B cell (primary cell): ENCODE measurements around the gene CFAP74. TPM values are rescaled to one million over a fixed set of nuclear protein-coding genes. Genes with fewer than 3 reads are reported as not detected.

Experiments used
- ATAC-seq: fragments of 200-7000 bp; cut with Tn5 transposase; one replicate; pipeline ENCODE4 v1.10.0; 2021; ENCODE audit warnings: low read depth, mild to moderate bottlenecking, moderate number of reproducible peaks, moderate library complexity
- CTCF ChIA-PET: fragments of 350-600 bp; sonication (Branson Sonifier 250); formaldehyde crosslinking; loops from one replicate; lab custom pipeline; 2021; ENCODE audit warnings: antibody characterized with exemption, inconsistent platforms; lab: Charles Lee
- POLR2A ChIA-PET: fragments of 350-600 bp; sonication (Branson Sonifier 250); formaldehyde crosslinking; loops from one replicate; lab custom pipeline; 2021; ENCODE audit warnings: antibody characterized with exemption; lab: Charles Lee
- DNase-seq: peaks from one replicate; pipeline ENCODE4 v3.0.0; 2013
- H2AFZ ChIP-seq: 2 replicates; pipeline ENCODE4 v1.6.1; 2012; ENCODE audit warnings: mild to moderate bottlenecking, low read depth, low read length; ENCODE audit not compliant: insufficient read depth, poor library complexity, severe bottlenecking
- H3K27ac ChIP-seq, 2 donors: 1 replicate in 1 of 2; 2 replicates in 1 of 2; pipeline ENCODE4 v1.5.1; 2012 to 2013; ENCODE audit warnings: low read length in 2 of 2, mild to moderate bottlenecking in 2 of 2, moderate library complexity in 1 of 2
- H3K27me3 ChIP-seq, 4 experiments: fragments of 200-600 bp in 1 of 4; sonication (generic) in 1 of 4; replicated peaks in 1 of 4; 1 replicate in 2 of 4; 2 replicates in 2 of 4; pipeline versions ENCODE4 v1.6.1 to v1.7.0; 2013 to 2016; ENCODE audit warnings: low read length in 3 of 4, mild to moderate bottlenecking in 2 of 4, mixed read lengths in 1 of 4, moderate library complexity in 1 of 4; ENCODE audit not compliant: insufficient read depth in 4 of 4, control insufficient read depth in 3 of 4; ENCODE audit errors: control extremely low read depth in 1 of 4
- H3K36me3 ChIP-seq, 2 experiments: replicated peaks in 1 of 2; 1 replicate in 1 of 2; 2 replicates in 1 of 2; pipeline versions ENCODE4 v1.6.1 to v1.7.1; 2013; ENCODE audit warnings: low read length in 1 of 2; ENCODE audit not compliant: insufficient read depth in 2 of 2, control insufficient read depth in 1 of 2; ENCODE audit errors: control extremely low read depth in 1 of 2, extremely low read depth in 1 of 2
- H3K4me1 ChIP-seq, 2 donors: fragments of 200-600 bp in 1 of 2; sonication (generic) in 1 of 2; 1 replicate in 1 of 2; 2 replicates in 1 of 2; pipeline versions ENCODE4 v1.5.1 to v1.6.1; 2013 to 2017; ENCODE audit warnings: low read length in 2 of 2; ENCODE audit not compliant: control insufficient read depth in 2 of 2, insufficient read depth in 2 of 2
- H3K4me2 ChIP-seq: replicated peaks from 2 replicates; pipeline ENCODE3; 2012; ENCODE audit warnings: mild to moderate bottlenecking, low read depth, low read length; ENCODE audit not compliant: poor library complexity, severe bottlenecking
- H3K4me3 ChIP-seq, 5 experiments: fragments of 200-600 bp in 1 of 5; sonication (generic) in 1 of 5; 1 replicate in 3 of 5; 2 replicates in 2 of 5; pipeline versions ENCODE4 v1.5.1 to v1.7.0; 2011 to 2016; ENCODE audit warnings: low read length in 4 of 5, mild to moderate bottlenecking in 4 of 5, low read depth in 2 of 5, control low read depth in 1 of 5, moderate library complexity in 1 of 5; ENCODE audit not compliant: insufficient read depth in 1 of 5; ENCODE audit errors: control extremely low read depth in 1 of 5, extremely low read depth in 1 of 5
- H3K79me2 ChIP-seq: fragments of 200-600 bp; sonication (generic); one replicate; pipeline ENCODE4 v1.6.0; 2016; ENCODE audit warnings: low read length; ENCODE audit not compliant: control insufficient read depth, insufficient read depth
- H3K9ac ChIP-seq: fragments of 200-600 bp; sonication (generic); 2 replicates; pipeline ENCODE4 v1.6.1; 2017; ENCODE audit warnings: mild to moderate bottlenecking, low read length, moderate library complexity
- H3K9me3 ChIP-seq, 3 donors: one replicate each; pipeline versions ENCODE4 v1.6.1 to v1.7.1; 2013; ENCODE audit warnings: low read length in 2 of 3; ENCODE audit not compliant: control insufficient read depth in 2 of 3, insufficient read depth in 1 of 3; ENCODE audit errors: control extremely low read depth in 1 of 3
- H4K20me1 ChIP-seq: 2 replicates; pipeline ENCODE4 v1.6.0; 2012; ENCODE audit warnings: mild to moderate bottlenecking, low read length; ENCODE audit not compliant: insufficient read depth, control insufficient read depth, poor library complexity, severe bottlenecking
- H3K27ac Mint-ChIP-seq: one replicate; pipeline ENCODE4 v1.8.0; 2021; ENCODE audit warnings: mixed read lengths
- H3K27me3 Mint-ChIP-seq: one replicate; pipeline ENCODE4 v1.8.0; 2021; ENCODE audit warnings: mixed read lengths
- H3K4me1 Mint-ChIP-seq: one replicate; pipeline ENCODE4 v1.8.0; 2021; ENCODE audit warnings: mixed read lengths
- H3K4me3 Mint-ChIP-seq: one replicate; pipeline ENCODE4 v1.8.0; 2021; ENCODE audit warnings: mixed read lengths
- H3K9me3 Mint-ChIP-seq: one replicate; pipeline ENCODE4 v1.8.0; 2022; ENCODE audit warnings: mixed read lengths; ENCODE audit not compliant: insufficient read depth
- EZH2 ChIP-seq: IDR thresholded peaks from 2 replicates; pipeline ENCODE4 v1.6.1; 2012; ENCODE audit warnings: borderline replicate concordance, low read depth, mild to moderate bottlenecking, moderate library complexity, low read length; ENCODE audit not compliant: insufficient read depth, poor library complexity, severe bottlenecking
- WGBS: methylation state at CpG from one replicate; pipeline ENCODE4 v1.1.5; 2013; ENCODE audit warnings: missing lambda C conversion rate; ENCODE audit not compliant: insufficient coverage; 5-methylcytosine and 5-hydroxymethylcytosine counted together
- intact Hi-C: fragments of 100-400 bp; cut with micrococcal nuclease; formaldehyde crosslinking; loops from one replicate; pipeline ENCODE4 v1.10.0; 2022
- polyA plus RNA-seq: library from polyadenylated mRNA; depleted of rRNA; stranded (reverse); fragments of >200 nt; gene quantifications from 2 replicates; pipeline ENCODE4 v1.2.3, GENCODE V29; 2012
- total RNA-seq, 2 donors: library from RNA; stranded (reverse); fragments of 120-200 nt in 1 of 2; gene quantifications; 1 replicate in 1 of 2; 2 replicates in 1 of 2; pipeline versions ENCODE4 v1.2.3 to v1.2.4, GENCODE V29; 2013 to 2022
- TF ChIP-seq, protein P1 (sequence below): fragments of 200-600 bp; IDR thresholded peaks from one replicate; pipeline ENCODE4 v1.8.0; 2022; ENCODE audit warnings: antibody characterized with exemption, mild to moderate bottlenecking

The CFAP74 gene
- total and polyA plus RNA-seq, 2 donors (not counting 1 experiment from before 2014, with no cell fraction given) = not detected

DNA sequence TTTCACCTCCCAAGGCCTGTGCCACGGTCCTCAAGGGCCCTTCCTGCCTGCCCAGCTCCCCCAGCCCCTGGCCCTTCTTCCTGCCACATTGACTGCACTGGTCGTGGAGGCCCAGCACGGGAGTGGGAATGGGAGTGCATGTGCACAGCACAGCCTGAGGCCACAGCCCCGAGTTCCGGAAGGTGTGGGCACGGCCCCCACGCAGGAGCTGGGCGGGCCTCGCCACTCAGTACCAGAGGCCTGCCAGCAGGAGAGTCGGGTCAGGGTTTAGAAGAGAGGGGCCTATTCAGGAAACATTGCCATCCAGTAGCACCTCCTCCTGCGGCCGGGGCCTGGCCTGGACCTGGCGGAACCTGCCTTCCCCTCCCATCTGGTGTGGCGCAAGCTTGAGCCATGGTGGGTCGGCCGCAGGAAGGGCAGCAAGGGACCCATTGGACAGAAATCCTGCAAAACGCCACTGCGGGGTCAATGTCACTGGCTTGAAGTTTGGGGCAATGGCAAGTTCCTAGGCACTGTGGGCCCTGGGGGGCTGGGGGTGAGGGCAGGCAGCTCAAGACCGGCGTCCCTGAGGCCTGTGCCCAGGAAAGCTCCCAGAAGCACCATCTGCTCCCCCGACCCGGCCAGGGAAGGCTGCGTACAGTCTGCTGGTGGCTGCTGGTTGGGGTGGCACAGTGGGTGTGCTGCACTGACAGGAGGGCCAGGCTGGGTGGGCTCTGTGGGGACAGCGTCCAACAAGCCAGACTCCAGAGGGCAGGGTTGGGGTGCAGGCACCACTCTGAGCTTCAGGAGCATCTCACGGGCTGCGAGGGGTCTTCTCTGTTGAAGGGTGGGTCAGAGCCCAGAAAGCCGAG is 82.8 kb downstream of the CFAP74 start:
- intact Hi-C loops = no loop called here
- CTCF ChIA-PET = interaction anchor here (0.6 kb wide), 1 partner anchor 11 kb away, joined by 3 read pairs; no protein-coding TSS in a partner anchor
- H3K4me2 ChIP-seq = no peak overlapping the region

More for the DNA sequence above, 82.8 kb downstream of the CFAP74 start:
- no peak overlapping the region for H3K9ac ChIP-seq
- H3K27me3 ChIP-seq = peaks cover 0 to 18% (median 0%) of the 10 kb centered on the region in 4 experiments
- TF ChIP-seq, protein P1, sequence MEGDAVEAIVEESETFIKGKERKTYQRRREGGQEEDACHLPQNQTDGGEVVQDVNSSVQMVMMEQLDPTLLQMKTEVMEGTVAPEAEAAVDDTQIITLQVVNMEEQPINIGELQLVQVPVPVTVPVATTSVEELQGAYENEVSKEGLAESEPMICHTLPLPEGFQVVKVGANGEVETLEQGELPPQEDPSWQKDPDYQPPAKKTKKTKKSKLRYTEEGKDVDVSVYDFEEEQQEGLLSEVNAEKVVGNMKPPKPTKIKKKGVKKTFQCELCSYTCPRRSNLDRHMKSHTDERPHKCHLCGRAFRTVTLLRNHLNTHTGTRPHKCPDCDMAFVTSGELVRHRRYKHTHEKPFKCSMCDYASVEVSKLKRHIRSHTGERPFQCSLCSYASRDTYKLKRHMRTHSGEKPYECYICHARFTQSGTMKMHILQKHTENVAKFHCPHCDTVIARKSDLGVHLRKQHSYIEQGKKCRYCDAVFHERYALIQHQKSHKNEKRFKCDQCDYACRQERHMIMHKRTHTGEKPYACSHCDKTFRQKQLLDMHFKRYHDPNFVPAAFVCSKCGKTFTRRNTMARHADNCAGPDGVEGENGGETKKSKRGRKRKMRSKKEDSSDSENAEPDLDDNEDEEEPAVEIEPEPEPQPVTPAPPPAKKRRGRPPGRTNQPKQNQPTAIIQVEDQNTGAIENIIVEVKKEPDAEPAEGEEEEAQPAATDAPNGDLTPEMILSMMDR = no peak
- TF ChIP-seq EZH2 = no peak
- H3K79me2 ChIP-seq = no peaks in the 10 kb centered on the region
- ATAC-seq = no peak
- Mint-ChIP-seq H3K4me3 (peak overlapping the region; percentile 79), H3K27ac (no peak overlapping the region), H3K4me1 (peaks cover 4% of the 10 kb centered on the region), H3K9me3 (no peaks in the 10 kb centered on the region), H3K27me3 (peaks cover 7% of the 10 kb centered on the region)
- no peaks in the 10 kb centered on the region for H3K36me3 ChIP-seq
- H3K4me3 ChIP-seq = no peak overlapping the region
- H4K20me1 ChIP-seq = no peaks in the 10 kb centered on the region
- H2AFZ ChIP-seq = no peak overlapping the region
- POLR2A ChIA-PET = no interaction called here
- H3K4me1 ChIP-seq = peaks cover 12 to 22% of the 10 kb centered on the region in 2 donors
- 89% methylated on average over 23 of the region's 27 CpGs for WGBS
- no peak overlapping the region for H3K27ac ChIP-seq
- DNase-seq = peak; percentile 47
- H3K9me3 ChIP-seq = peaks cover 0 to 8% (median 0%) of the 10 kb centered on the region in 3 donors
